ENCODE results near the gene ACSM6. TPM values are rescaled to one million over a fixed set of nuclear protein-coding genes. Genes with fewer than 3 reads are reported as not detected.

ACSM6 gene
- total and polyA plus RNA-seq, 2 of the 8 experiments (the other 6 are each of a cell fraction or from before 2014, with no cell fraction given), result 0.33 TPM; not detected in 1

DNA sequence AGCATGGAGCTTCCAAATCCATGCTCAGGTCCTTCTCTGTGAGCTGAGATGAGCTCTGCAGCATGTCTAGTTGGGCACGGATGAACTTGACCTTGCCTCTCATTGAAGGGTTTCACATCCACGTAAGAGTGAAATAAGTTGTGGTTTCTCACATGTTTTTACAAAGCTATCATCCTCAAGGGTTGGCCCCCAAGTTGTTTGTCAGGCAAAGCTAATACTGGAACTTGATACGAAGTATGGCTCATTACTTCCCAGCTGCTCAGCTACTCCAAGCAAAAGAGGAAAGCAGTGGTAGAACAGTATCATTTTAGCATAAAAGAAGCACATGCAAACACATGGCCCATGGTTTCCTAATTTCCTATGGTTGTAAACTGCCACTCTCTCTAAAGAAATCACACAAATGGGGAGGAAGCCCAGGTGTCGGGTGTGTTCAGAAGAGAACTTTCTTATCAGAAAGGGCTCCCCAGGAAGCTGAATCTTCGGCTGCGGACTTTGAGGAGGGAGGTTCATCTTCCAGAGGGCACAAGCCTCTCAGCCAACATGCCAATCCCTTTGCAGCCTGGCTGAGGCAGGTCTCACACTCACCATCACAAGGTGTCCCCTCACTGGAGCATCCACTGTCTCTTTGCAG lies 51.5 kb downstream of the ACSM6 start (continued):
- TF ChIP-seq SIN3A (conservative IDR thresholded peaks at IDR 0.05 in 1 of 2, IDR thresholded peaks at IDR 0.05 in 1 of 2; ENCODE audit: low read depth in 1 of 2, low read length in 2 of 2) (no peak), SP2 (IDR thresholded peaks at IDR 0.05; ENCODE audit: low read length) (no peak), NANOG (IDR thresholded peaks at IDR 0.05; ENCODE audit: insufficient read depth, low read depth, low read length, poor library complexity, severe bottlenecking) (no peak), CHD2 (IDR thresholded peaks at IDR 0.05; ENCODE audit: low read length) (no peak), JUND (IDR thresholded peaks at IDR 0.05; ENCODE audit: low read length) (no peak), TAF7 (optimal IDR thresholded peaks at IDR 0.05; ENCODE audit: borderline replicate concordance, low read depth, low read length) (no peak), SP1 (IDR thresholded peaks at IDR 0.05; ENCODE audit: low read depth, low read length) (no peak)
- TF ChIP-seq, protein P1, sequence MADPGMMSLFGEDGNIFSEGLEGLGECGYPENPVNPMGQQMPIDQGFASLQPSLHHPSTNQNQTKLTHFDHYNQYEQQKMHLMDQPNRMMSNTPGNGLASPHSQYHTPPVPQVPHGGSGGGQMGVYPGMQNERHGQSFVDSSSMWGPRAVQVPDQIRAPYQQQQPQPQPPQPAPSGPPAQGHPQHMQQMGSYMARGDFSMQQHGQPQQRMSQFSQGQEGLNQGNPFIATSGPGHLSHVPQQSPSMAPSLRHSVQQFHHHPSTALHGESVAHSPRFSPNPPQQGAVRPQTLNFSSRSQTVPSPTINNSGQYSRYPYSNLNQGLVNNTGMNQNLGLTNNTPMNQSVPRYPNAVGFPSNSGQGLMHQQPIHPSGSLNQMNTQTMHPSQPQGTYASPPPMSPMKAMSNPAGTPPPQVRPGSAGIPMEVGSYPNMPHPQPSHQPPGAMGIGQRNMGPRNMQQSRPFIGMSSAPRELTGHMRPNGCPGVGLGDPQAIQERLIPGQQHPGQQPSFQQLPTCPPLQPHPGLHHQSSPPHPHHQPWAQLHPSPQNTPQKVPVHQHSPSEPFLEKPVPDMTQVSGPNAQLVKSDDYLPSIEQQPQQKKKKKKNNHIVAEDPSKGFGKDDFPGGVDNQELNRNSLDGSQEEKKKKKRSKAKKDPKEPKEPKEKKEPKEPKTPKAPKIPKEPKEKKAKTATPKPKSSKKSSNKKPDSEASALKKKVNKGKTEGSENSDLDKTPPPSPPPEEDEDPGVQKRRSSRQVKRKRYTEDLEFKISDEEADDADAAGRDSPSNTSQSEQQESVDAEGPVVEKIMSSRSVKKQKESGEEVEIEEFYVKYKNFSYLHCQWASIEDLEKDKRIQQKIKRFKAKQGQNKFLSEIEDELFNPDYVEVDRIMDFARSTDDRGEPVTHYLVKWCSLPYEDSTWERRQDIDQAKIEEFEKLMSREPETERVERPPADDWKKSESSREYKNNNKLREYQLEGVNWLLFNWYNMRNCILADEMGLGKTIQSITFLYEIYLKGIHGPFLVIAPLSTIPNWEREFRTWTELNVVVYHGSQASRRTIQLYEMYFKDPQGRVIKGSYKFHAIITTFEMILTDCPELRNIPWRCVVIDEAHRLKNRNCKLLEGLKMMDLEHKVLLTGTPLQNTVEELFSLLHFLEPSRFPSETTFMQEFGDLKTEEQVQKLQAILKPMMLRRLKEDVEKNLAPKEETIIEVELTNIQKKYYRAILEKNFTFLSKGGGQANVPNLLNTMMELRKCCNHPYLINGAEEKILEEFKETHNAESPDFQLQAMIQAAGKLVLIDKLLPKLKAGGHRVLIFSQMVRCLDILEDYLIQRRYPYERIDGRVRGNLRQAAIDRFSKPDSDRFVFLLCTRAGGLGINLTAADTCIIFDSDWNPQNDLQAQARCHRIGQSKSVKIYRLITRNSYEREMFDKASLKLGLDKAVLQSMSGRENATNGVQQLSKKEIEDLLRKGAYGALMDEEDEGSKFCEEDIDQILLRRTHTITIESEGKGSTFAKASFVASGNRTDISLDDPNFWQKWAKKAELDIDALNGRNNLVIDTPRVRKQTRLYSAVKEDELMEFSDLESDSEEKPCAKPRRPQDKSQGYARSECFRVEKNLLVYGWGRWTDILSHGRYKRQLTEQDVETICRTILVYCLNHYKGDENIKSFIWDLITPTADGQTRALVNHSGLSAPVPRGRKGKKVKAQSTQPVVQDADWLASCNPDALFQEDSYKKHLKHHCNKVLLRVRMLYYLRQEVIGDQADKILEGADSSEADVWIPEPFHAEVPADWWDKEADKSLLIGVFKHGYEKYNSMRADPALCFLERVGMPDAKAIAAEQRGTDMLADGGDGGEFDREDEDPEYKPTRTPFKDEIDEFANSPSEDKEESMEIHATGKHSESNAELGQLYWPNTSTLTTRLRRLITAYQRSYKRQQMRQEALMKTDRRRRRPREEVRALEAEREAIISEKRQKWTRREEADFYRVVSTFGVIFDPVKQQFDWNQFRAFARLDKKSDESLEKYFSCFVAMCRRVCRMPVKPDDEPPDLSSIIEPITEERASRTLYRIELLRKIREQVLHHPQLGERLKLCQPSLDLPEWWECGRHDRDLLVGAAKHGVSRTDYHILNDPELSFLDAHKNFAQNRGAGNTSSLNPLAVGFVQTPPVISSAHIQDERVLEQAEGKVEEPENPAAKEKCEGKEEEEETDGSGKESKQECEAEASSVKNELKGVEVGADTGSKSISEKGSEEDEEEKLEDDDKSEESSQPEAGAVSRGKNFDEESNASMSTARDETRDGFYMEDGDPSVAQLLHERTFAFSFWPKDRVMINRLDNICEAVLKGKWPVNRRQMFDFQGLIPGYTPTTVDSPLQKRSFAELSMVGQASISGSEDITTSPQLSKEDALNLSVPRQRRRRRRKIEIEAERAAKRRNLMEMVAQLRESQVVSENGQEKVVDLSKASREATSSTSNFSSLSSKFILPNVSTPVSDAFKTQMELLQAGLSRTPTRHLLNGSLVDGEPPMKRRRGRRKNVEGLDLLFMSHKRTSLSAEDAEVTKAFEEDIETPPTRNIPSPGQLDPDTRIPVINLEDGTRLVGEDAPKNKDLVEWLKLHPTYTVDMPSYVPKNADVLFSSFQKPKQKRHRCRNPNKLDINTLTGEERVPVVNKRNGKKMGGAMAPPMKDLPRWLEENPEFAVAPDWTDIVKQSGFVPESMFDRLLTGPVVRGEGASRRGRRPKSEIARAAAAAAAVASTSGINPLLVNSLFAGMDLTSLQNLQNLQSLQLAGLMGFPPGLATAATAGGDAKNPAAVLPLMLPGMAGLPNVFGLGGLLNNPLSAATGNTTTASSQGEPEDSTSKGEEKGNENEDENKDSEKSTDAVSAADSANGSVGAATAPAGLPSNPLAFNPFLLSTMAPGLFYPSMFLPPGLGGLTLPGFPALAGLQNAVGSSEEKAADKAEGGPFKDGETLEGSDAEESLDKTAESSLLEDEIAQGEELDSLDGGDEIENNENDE (IDR thresholded peaks at IDR 0.05; ENCODE audit: insufficient replicate concordance, low read length), result no peak

Measured in H1 (cell line).